NB4 (cell line): ENCODE measurements around the gene MAST4.

Experiments used
- DNase-seq: peaks from one replicate; pipeline ENCODE4 v3.0.0; 2010; ENCODE audit warnings: low read depth
- H3K4me3 ChIP-seq: one replicate; pipeline ENCODE4 v1.5.1; 2011; ENCODE audit warnings: mild to moderate bottlenecking, low read depth, low read length, moderate library complexity
- MYC ChIP-seq: IDR thresholded peaks from 2 replicates; pipeline ENCODE4 v1.6.1; 2011; ENCODE audit warnings: low read depth, low read length
- POLR2A ChIP-seq: IDR thresholded peaks from 2 replicates; pipeline ENCODE4 v1.6.1; 2011; ENCODE audit warnings: mild to moderate bottlenecking; ENCODE audit not compliant: insufficient read length; ENCODE audit errors: extremely low read depth
- TF ChIP-seq, protein P1 (sequence below): IDR thresholded peaks from one replicate; pipeline ENCODE4 v1.5.1; 2012; ENCODE audit warnings: low read depth, low read length
- TF ChIP-seq, protein P2 (sequence below): IDR thresholded peaks from 2 replicates; pipeline ENCODE4 v1.6.1; 2011; ENCODE audit warnings: low read depth, low read length

The MAST4 gene

DNA sequence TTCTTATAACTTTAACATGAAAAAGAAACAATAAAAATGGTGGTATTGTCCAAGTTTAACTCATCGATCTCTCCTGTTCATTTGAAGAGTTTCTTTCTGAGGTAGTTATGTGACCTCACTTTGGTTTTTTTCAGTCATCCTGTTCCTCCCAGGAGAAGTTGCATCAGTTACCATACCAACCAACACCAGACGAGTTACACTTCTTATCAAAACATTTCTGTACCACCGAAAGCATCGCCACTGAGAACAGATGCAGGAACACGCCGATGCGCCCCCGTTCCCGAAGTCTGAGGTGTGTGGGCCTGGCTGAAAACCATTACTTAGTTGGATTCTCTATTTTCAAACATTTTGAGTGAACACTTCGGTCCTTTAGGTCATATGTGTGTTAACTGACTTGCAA lies 504.1 kb downstream of the MAST4 start:
- DNase-seq = no peak
- no peak overlapping the region for H3K4me3 ChIP-seq
- TF ChIP-seq, protein P1, sequence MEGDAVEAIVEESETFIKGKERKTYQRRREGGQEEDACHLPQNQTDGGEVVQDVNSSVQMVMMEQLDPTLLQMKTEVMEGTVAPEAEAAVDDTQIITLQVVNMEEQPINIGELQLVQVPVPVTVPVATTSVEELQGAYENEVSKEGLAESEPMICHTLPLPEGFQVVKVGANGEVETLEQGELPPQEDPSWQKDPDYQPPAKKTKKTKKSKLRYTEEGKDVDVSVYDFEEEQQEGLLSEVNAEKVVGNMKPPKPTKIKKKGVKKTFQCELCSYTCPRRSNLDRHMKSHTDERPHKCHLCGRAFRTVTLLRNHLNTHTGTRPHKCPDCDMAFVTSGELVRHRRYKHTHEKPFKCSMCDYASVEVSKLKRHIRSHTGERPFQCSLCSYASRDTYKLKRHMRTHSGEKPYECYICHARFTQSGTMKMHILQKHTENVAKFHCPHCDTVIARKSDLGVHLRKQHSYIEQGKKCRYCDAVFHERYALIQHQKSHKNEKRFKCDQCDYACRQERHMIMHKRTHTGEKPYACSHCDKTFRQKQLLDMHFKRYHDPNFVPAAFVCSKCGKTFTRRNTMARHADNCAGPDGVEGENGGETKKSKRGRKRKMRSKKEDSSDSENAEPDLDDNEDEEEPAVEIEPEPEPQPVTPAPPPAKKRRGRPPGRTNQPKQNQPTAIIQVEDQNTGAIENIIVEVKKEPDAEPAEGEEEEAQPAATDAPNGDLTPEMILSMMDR = no peak
- no peak for TF ChIP-seq MYC
- no peak for TF ChIP-seq POLR2A
- TF ChIP-seq, protein P2, sequence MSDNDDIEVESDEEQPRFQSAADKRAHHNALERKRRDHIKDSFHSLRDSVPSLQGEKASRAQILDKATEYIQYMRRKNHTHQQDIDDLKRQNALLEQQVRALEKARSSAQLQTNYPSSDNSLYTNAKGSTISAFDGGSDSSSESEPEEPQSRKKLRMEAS = no peak

GRCh38 chr5:67102708-67103107 lies 506.5 kb downstream of the MAST4 start:
- H3K4me3 ChIP-seq = no peak overlapping the region
- no peak for DNase-seq
- no peak for TF ChIP-seq MYC
- TF ChIP-seq, protein P2 = no peak
- TF ChIP-seq, protein P1 = no peak
- no peak for TF ChIP-seq POLR2A

GRCh38 chr5:67104859-67105258 lies 508.7 kb downstream of the MAST4 start:
- no peak for DNase-seq
- no peak overlapping the region for H3K4me3 ChIP-seq
- TF ChIP-seq POLR2A (no peak), MYC (no peak)
- TF ChIP-seq, protein P2 = no peak
- TF ChIP-seq, protein P1 = no peak

DNA sequence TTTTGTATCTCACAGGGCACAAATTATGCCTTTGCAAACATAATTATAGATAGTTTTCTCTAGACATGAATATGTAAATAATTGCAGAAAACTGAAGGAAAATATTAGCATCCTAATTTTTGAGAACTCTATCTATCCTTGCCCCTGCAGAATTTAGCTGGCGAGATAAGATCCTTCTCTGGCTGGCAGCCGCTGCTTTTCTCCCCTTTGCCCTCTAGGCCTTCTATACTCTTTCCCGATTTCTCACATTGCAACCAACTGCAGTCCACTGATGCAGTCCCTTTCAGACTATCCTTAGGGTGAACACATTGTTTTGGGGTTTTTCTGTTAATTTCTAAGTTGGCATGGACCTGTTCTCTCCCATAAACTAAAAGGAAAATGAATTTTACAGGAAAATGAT lies 509.1 kb downstream of the MAST4 start:
- TF ChIP-seq, protein P2 = no peak
- TF ChIP-seq POLR2A (no peak), MYC (no peak)
- TF ChIP-seq, protein P1 = no peak
- H3K4me3 ChIP-seq = no peak overlapping the region
- DNase-seq = no peak

GRCh38 chr5:67106626-67107342 lies 510.6 kb downstream of the MAST4 start:
- no peak overlapping the region for H3K4me3 ChIP-seq
- TF ChIP-seq, protein P2 = no peak
- TF ChIP-seq POLR2A (no peak), MYC (no peak)
- TF ChIP-seq, protein P1 = no peak
- no peak for DNase-seq
